Tibial nerve (tissue), 3 donors: ENCODE data around the gene ZFR.

Source experiments
- POLR2A ChIP-seq, 2 donors: fragments of 450-650 bp; IDR thresholded peaks; one replicate each; pipeline ENCODE4 v1.6.1; 2017; ENCODE audit warnings: antibody characterized with exemption in 2 of 2, mild to moderate bottlenecking in 2 of 2, moderate library complexity in 2 of 2
- TF ChIP-seq, protein P1 (sequence below), 5 experiments: fragments of 200-600 bp in 3 of 5; fragments of 450-650 bp in 2 of 5; sonication (generic) in 3 of 5; IDR thresholded peaks; one replicate each; pipeline ENCODE4 v1.5.1; 2016 to 2019; ENCODE audit warnings: antibody characterized with exemption in 5 of 5, mild to moderate bottlenecking in 3 of 5, moderate library complexity in 2 of 5

GRCh38 chr5:32490972-32491557 is 46.5 kb upstream of the ZFR start:
- TF ChIP-seq, protein P1, sequence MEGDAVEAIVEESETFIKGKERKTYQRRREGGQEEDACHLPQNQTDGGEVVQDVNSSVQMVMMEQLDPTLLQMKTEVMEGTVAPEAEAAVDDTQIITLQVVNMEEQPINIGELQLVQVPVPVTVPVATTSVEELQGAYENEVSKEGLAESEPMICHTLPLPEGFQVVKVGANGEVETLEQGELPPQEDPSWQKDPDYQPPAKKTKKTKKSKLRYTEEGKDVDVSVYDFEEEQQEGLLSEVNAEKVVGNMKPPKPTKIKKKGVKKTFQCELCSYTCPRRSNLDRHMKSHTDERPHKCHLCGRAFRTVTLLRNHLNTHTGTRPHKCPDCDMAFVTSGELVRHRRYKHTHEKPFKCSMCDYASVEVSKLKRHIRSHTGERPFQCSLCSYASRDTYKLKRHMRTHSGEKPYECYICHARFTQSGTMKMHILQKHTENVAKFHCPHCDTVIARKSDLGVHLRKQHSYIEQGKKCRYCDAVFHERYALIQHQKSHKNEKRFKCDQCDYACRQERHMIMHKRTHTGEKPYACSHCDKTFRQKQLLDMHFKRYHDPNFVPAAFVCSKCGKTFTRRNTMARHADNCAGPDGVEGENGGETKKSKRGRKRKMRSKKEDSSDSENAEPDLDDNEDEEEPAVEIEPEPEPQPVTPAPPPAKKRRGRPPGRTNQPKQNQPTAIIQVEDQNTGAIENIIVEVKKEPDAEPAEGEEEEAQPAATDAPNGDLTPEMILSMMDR (IDR thresholded peaks at IDR 0.05) = no peak
- no peak for TF ChIP-seq POLR2A (IDR thresholded peaks at IDR 0.05)
